Peyer's patch (tissue), 4 donors: Measurements from ENCODE around the gene CLHC1.

Experiments used
- POLR2A ChIP-seq, 2 donors: fragments of 450-650 bp; IDR thresholded peaks; one replicate each; pipeline ENCODE4 v1.5.1; 2017; ENCODE audit warnings: antibody characterized with exemption in 2 of 2, mild to moderate bottlenecking in 2 of 2, moderate library complexity in 2 of 2
- TF ChIP-seq, protein P1 (sequence below), 6 experiments: fragments of 450-650 bp in 4 of 6; fragments of 200-600 bp in 2 of 6; sonication (generic) in 1 of 6; IDR thresholded peaks; one replicate each; pipeline ENCODE4 v1.5.1; 2017 to 2019; ENCODE audit warnings: antibody characterized with exemption in 6 of 6, mild to moderate bottlenecking in 3 of 6, moderate library complexity in 1 of 6

DNA sequence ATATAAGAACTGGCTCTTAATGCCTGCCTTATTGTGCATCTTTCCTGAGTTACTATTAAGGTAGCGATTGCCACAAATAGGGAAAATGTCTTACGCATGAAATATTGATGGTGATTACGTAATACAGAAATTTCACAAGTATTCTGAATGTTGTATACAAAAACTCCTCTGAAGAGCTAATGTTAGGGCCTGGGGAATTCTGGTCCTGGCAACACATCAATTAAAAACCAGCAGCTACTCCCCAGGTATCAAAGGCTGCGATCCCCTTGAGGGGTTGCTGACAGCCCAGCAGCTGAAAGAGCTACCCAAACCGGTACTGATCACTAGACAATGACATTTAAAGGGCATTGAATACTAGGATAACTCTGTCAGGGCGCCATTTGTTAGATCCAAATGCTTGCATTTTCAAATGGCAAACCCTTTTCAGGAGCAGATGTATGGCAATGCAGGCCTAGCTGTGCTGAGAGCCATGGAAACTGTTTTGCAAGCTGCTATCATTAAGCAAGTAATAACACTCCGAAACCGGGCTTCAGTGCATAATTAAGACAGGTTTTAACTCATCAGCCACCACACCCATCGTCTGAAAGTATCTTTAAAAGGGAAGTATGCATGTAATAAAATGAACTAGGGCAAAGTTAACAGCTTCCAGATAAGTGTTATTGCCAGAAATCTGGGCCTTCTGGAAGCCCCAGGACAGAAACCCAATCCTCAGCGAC is 78.4 kb downstream of the CLHC1 start:
- TF ChIP-seq, protein P1, sequence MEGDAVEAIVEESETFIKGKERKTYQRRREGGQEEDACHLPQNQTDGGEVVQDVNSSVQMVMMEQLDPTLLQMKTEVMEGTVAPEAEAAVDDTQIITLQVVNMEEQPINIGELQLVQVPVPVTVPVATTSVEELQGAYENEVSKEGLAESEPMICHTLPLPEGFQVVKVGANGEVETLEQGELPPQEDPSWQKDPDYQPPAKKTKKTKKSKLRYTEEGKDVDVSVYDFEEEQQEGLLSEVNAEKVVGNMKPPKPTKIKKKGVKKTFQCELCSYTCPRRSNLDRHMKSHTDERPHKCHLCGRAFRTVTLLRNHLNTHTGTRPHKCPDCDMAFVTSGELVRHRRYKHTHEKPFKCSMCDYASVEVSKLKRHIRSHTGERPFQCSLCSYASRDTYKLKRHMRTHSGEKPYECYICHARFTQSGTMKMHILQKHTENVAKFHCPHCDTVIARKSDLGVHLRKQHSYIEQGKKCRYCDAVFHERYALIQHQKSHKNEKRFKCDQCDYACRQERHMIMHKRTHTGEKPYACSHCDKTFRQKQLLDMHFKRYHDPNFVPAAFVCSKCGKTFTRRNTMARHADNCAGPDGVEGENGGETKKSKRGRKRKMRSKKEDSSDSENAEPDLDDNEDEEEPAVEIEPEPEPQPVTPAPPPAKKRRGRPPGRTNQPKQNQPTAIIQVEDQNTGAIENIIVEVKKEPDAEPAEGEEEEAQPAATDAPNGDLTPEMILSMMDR (IDR thresholded peaks at IDR 0.05): no peak
- TF ChIP-seq POLR2A (IDR thresholded peaks at IDR 0.05): no peak
